Uterus (tissue), 2 donors: ENCODE data around the gene ZNF467.

Source experiments
- CTCF ChIP-seq, 4 experiments: fragments of 200-600 bp in 2 of 4; fragments of 450-650 bp in 2 of 4; sonication (generic) in 2 of 4; IDR thresholded peaks; one replicate each; pipeline ENCODE4 v1.5.1; 2016 to 2019; ENCODE audit warnings: antibody characterized with exemption in 4 of 4, mild to moderate bottlenecking in 2 of 4, moderate library complexity in 1 of 4
- POLR2A ChIP-seq, 2 donors: fragments of 450-650 bp; IDR thresholded peaks; one replicate each; pipeline ENCODE4 v1.6.1; 2016; ENCODE audit warnings: antibody characterized with exemption in 2 of 2, mild to moderate bottlenecking in 1 of 2, moderate library complexity in 1 of 2

GRCh38 chr7:149769915-149770314 lies 3.5 kb downstream of the ZNF467 start:
- no peak for TF ChIP-seq CTCF (IDR thresholded peaks at IDR 0.05)
- no peak for TF ChIP-seq POLR2A (IDR thresholded peaks at IDR 0.05)
